Hematopoietic multipotent progenitor cell (in vitro differentiated cells): Measurements from ENCODE around the gene CAMK2N2. TPM values are rescaled to one million over a fixed set of nuclear protein-coding genes. Genes with fewer than 3 reads are reported as not detected.

Experiments
- DNase-seq, 3 donors: peaks; one replicate each; pipeline ENCODE4 v3.0.0-alpha.2; 2011 to 2015; ENCODE audit warnings: low read depth in 2 of 3, low spot score in 2 of 3
- total RNA-seq: library from RNA; depleted of rRNA; stranded (reverse); fragments of >200 nt; gene quantifications from one replicate; pipeline ENCODE4 v1.2.3, GENCODE V29; 2012

CAMK2N2 gene
- total RNA-seq, 1 donor = not detected

DNA sequence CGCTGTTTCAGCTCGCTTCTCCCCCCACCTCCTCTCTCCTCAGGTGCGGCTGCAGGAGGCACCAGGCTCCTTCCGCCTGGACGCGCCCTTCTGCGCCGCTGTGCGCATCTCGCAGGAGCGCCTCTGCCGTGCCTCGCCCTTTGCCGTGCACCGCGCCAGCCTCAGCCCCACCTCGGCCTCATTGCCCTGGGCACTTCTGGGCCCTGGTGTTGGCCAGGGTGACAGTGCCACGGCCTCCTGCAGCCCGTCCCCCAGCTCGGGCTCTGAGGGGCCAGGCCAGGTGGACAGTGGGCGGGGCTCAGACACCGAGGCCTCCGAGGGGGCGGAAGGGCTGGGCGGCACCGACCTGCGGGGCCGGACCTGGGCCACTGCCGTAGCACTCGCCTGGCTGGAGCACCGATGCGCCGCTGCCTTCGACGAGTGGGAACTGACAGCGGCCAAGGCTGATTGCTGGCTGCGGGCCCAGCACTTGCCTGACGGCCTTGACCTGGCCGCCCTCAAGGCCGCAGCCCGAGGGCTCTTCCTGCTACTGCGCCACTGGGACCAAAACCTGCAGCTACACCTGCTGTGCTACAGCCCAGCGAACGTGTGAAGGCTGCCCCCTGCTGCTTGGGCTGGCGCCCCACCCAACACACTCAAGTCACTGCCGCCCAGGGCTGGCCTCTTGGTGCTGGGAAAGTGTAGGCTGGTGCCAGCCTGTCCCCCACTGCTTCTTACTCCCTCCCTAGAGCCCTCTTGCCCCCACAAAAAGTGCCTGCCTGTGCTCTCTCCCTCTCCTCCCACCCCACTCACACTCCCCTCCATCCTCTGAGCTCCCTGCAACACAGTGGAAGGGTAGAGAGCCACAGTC, 19.7 kb downstream of the CAMK2N2 start:
- DNase-seq = no peak

DNA sequence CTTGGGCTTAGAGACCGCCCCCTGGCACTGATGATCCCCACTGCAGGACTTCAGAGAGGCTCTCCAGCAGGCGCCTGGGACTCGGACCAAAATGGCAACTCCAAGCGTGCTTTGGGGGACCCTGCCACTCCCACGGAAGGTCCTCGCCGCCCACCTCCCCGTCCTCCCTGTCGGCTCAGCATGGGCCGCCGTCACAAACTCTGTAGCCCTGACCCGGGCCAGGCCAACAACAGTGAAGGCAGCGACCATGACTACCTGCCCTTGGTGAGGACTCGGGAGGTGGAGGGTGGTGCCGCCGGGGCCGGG, 20.3 kb downstream of the CAMK2N2 start:
- DNase-seq = no peak

DNA sequence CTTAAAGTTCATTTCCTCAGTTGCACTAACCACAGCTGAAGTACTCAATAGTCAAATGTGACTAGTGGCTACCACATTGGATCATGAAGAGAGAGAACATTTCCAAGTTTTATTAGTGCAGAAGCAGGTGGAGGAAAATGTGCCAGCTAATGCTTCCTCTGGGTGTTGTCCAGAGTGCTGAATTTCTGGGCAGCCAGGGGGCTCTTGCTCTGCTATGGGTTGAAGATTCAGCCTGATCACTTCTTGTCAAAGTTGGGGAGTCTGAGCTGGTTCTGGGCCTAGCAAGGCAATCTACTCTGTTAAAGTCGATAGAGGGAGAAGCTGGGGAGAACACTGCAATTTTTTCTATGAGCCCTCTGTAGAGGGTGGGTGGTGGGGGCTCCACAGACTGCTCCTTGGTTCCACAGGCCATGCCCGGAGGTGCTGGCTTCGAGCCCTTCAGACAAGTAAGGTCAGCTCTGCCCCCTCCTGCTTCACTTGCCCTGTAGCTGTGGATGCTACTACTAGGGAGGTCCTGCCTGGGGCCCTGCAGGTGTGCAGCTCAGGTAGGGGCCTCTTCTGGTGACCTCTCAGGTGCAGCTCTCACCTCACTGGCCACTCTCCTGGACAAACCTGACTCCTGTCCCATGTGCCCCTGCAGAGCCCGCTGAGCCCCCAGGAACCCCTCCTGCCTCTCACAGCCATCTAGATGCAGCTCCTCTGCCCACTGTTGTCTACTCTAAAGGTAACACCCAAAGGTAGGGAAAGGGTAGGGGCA, 20.8 kb downstream of the CAMK2N2 start:
- peak in 1 of 3 donors; percentile 66 for DNase-seq

DNA sequence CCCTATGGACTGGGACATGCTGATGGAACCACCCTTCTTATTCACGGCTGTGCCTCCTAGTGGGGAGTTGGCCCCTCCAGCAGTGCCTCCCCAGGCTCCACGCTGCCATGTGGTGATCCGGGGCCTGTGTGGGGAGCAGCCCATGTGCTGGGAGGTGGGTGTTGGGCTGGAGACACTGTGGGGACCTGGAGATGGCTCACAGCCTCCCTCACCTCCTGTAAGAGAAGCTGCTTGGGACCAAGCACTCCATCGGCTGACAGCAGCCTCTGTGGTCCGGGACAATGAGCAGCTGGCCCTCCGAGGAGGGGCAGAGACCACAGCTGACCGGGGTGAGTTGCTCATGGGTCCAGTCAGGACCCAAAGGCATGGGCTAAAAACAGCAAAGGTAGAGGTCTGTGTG, 21.6 kb downstream of the CAMK2N2 start:
- no peak for DNase-seq

DNA sequence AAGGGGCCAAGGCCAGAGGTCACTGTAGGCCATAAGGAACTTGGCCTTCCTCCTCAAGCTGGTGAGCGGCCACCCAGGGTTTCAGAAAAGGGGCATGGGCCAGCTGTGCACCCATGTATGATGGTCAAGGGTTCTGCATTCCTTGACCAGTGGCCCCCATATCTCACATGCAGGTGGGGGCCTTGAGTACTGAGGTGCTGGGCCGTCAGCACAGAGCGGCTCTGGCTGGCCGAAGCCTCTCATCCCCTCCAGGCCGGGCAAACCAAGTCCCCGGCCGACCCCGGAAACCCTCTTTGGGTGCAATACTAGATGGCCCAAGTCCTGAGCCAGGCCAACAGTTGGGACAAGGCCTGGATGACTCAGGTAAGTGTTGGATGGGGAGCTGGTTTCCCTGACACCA, 22.1 kb downstream of the CAMK2N2 start:
- DNase-seq = no peak

DNA sequence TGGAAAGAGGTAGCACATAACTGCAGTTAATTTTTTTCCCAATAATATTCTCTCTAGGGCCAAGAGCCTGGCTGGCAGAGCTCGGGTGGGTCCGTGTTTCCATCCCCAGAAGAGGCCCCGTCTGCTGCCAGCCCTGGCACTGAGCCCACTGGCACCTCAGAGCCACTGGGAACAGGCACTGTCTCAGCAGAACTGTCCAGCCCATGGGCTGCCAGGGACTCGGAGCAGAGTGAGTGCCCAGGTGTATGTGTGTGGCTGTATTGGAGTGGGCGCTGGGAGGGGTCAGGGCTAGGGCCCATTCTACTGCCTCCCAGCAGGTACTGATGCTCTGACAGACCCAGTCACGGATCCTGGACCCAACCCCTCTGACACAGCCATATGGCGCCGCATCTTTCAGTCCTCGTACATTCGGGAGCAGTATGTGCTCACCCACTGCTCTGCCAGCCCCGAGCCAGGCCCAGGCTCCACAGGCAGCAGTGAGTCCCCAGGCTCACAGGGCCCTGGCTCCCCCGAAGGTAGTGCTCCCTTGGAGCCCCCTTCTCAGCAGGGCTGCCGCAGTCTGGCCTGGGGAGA, 23.0 kb downstream of the CAMK2N2 start:
- no peak for DNase-seq

DNA sequence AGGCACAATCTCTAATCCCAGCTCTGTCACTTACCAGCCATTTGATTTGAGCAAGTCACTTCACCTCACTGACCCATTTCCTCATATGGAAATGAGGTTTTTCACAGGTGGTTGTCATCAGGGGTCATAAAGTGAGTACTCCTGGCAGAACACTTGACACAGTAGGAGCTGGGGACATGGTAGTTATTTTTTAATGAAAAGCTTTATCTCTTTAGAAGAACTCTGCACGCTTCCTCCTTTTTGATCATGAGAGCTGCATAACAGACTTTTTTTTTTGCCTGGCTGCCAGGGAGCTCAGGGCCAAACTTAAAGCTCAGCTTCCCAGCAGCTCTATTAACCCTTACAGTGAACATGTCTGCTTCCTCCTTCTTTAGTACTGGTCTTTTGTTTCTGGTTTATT, 23.5 kb downstream of the CAMK2N2 start:
- DNase-seq = no peak

DNA sequence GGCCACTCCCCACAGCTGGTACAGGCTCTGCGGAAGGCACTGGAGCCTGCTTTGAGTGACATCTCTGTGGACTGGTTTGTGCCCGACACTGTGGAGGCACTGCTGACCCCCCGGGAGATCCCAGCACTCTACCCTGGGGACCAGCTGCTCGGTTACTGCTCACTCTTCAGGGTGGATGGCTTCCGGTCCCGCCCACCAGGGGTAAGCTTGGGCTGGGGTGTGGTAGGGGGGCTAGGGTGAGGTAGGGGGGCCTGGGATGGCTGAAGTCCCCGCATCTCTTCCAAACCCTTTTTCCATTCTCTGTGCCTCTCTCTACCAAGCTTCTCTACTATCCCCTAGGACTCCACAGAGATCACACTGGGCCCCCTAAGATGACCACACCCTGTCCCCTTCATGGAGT, 24.1 kb downstream of the CAMK2N2 start:
- DNase-seq = no peak

DNA sequence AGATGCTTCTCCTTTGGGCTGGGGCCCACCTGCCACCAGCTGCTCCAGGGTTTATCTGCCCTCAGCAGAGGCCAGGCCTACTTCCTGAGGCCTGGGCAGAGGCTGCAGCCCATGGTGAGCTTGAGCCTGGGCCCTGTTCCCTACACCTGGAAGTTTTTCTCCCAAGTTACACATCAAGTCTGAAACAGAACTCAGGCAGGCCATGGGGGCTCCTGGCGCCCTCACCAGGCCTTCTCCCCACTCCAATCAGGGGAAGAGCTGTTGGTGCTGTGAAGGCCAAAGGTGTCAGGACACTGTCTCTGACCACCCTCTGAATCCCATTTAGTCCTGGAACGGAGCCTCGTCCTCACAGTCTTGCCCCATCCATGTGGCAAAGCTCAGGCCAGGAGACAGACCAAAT, 24.7 kb downstream of the CAMK2N2 start:
- DNase-seq = peak in 1 of 3 donors; percentile 40

DNA sequence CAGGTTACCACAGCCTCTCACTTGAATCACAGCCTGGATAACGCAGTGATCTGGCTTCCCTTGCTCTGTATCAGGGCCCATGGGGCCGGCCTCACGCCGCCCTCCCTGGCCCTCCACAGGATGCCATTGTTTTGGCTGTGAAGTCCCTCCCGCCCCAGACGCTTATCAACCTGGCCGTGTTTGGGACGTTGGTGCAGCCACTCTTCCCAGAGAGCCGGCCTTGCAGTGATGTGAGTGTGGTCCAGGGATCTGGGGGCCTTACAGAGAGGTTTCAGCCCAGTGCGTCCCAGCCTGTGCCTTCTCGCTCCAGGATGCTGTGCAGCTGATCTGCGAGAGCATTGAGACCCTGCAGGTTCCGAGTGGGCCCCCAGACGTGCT, 25.3 kb downstream of the CAMK2N2 start:
- DNase-seq = no peak

DNA sequence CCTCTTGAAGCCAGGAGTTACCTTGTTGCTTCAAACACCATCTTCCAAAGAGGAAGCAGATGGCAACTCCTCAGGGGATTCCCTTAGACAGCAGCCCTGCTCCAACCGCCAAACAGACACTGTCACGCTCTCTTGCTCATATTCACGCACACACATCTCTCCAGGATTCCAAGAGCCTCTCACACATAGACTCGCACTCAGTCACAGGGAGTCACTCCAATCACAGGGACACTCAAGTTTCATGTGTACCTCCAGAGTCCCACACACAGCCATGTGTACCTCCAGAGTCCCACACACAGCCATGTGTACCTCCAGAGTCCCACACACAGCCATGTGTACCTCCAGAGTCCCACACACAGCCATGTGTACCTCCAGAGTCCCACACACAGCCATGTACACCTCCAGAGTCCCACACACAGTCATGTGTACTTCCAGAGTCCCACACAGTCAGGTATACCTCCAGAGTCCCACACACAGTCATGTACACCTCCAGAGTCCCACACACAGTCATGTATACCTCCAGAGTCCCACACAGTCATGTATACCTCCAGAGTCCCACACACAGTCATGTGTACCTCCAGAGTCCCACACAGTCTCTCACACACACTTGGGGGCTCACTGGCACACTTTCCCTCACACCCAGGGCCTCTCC, 25.8 kb downstream of the CAMK2N2 start:
- DNase-seq = no peak

DNA sequence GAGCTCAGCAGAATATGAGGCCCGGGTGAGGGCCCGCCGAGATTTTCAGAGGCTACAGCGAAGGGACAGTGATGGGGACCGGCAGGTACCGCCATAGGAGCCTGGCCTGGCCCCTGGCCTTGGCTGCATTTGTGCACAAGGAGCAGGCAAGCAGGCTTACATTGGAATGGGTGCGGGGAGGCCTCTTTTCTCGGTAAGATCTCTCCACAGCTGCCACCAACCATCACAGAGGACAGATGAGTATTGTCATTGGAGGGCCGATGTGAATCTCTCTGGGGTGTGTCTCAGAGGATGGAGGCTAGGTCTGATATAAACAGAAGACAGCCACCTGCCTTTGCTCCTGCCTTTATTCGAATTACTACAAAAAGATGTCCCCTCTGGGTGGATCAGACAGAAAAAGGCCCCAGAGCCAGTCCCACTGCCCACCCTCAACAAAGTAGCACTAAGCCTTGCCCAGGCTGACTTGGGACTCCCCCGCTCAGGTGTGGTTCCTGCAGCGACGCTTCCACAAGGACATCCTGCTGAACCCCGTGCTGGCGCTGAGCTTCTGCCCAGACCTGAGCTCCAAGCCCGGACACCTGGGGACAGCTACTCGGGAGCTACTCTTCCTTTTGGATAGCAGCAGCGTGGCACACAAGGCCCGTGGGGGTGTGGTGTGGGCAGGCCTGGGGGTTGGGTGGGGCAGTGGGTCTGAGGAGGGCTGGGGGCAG, 26.5 kb downstream of the CAMK2N2 start:
- no peak for DNase-seq

DNA sequence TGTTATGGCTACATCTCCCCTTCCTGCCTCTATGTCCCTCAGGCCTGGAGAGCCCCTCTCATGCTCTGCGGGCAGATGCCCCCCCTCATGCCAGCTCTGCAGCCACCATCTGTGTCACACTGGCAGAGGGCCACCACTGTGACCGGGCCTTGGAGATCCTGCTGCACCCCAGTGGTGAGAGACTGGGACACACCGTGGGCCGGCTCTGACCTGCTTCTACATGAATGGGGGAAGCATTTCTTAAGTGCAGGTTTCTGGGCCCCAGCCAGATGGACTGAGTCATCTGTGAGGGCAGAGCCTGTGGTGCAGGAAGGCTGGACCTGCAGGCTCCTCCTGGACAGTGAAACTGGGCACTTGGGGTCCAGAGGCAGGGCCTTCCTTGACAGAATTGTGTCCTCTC, 27.1 kb downstream of the CAMK2N2 start:
- DNase-seq = peak in 2 of 3 donors; percentile 42 to 51

DNA sequence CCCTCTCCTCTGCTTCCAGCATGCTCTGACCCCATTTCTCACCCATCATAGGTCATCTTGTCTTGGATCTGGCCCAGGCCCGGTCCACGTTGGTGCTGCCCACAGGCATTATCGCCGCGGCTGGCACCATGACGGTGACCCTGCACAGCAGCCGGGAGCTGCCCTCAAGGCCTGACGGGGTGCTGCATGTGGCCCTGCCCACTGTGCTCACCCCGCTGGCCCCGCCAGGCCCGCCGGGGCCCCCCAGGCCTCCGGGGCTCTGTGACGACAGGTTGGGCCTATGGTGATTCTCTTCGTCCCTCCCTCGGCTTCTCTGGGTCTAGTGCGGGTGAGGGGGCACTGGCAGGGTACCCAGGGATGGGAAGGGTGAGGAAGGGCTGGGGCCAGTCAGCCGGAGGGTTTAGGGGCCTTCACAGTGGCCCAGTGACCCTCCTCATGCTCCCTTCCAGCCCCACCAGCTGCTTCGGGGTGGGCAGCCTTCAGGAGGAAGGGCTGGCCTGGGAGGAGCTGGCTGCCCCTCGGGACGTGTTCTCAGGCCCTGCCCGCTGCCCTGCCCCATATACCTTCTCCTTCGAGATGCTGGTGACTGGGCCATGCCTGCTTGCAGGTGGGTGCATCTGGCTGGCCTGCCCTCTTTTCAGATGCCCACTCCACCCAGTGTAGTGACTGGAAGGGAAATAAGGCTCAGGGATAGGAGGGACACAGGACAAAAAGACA, 28.1 kb downstream of the CAMK2N2 start:
- no peak for DNase-seq

DNA sequence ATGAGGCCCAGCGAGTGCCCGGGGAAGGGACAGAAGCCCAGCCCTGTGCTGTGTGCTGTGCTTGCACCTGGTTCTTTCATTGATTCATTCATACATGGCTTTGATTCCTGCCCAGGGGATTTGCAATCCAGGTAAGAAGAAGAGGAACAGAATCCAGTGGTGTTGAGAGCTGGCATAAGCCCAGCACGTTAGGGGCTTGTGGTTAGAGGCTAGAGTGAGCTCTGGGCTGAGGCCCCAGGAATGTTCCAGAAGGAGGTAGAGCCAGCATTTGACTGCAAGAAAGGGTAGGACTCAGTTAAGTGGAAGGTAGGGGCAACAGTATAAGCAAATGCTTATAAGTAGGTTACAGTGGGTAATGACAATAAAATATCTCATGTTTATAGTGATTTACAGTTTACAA, 29.7 kb downstream of the CAMK2N2 start:
- DNase-seq = no peak

DNA sequence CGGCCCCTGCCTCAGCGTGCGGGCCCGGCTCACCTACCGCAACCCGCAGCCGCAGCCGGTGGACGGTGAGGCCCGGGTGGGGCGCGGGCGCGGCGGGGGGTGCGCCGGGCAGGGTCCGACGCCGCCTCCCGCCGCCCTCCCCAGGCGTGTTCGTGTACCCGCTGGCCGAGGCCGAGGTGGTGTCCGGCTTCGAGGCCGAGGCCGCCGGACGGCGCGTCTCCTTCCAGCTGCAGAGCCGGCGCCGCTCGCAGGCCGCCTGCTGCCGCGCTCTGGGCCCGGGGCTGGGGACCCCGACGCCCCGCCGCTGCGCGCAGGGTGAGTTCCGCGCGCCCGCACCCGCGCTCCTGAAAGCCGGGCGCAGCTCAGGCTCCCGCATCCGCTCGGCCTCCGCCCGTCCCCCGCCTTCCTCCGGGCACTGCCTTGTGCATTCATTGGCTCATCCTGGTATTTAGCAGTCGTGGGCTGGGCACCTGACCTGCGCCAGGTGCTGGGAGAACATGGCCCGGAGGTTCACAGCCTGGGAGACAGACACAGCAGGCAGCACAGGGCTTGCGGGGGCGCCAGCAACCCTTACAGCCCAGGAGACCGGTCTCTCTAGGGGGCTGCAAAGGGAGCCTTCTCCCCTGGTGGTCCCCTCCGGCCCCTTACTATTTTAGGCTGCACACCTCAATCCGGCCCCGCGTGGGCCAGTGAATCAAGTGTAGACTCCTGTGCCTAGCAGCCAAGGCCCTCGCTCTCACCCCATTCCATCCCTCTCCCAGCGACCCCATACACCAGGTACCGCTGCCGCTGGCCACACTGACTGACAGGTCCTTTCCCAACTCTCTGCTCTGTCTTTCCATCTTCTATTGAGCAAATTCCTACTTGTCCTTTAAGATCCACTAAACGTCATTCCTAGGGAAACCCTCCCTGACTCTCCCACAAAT, 30.5 kb downstream of the CAMK2N2 start:
- DNase-seq = no peak

DNA sequence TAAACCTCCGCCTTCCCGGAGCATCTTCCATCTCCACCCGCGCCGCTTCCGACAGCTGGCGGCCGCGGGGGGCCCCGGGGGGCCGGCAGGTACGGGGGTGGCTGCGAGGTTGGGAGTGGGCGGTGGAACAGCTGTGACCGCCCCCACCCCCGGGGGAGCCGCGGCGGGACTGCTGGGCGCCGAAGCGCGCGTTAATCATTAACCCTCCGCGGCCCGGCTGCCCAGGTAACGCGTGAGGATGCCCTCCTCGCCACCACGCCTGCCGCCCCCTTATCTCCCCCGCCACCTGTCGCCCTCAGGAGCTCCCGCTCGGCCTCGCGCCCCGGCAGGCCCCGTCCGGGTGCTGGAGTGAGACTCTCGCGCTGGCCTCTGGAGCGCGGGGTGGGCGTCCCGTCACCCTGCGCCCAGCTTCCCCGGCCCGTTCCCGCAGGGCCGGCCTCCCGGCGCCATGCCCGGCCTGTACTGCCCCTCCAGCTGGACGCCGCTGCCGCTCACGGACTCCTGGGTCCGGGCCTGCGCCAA, 31.2 kb downstream of the CAMK2N2 start:
- DNase-seq = peak in 2 of 3 donors; percentile 36 to 44

DNA sequence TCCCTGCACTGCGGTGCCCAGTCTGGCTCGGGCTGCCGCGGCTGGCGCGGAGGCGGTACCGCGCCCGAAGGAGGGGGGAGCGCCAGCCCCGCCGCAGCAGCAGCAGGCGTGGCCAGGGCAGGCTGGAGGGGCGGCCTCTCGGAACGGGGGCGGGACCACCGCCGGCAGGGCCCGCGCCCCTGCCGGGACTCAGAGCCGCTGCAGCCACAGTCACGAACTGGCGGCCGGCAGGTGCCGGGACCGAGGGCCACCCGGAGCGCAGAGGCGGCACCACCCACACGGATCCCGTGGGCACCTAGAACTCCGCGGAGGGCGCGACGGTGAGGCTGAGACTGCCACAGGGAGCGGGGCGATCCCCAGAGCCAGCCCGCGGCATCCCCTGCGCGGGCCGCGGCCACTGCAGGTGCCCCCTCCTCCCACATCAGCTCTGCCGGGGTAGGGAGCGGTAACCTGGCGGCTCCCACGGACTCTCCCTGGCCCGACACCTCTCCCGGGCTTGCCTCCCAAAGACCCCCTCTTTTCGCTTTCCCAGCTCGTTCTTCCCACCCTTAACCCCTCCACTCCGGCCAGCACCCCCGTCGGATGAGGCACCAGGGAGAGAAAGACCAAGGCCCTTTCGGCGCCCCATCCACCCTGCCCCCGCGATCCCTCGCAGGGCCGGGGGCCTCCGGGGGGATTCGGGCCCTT, 31.8 kb downstream of the CAMK2N2 start, which contains the start of gene VWA5B2:
TSS of gene VWA5B2 (plus strand) at position 192 of the 687 bp plus-strand sequence. CDS start 944 bp downstream, outside the sequence.
- DNase-seq = peak in 2 of 3 donors; percentile 71 to 76
